Measurements from ENCODE around the gene SH3RF3.

DNA sequence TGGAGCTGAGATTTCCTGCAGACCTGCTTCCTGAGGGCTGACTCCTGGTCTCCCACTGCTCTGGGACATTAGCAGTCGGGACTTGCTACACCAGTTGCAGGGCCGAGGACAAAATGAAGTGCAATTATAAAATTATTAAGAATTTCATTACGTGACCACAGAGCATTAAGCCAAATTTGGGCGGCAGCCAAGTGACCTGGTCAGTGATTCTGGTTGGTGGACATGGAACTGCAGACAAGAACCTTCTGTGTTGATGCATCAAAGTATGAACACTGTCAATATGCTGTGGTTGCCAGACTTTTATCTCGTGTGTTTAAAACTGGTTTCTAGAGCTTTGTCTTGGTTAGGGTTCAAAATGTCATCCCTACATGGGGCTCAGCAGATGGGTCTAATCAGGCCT lies 24.8 kb downstream of the SH3RF3 start:
- TF ChIP-seq, protein P1, sequence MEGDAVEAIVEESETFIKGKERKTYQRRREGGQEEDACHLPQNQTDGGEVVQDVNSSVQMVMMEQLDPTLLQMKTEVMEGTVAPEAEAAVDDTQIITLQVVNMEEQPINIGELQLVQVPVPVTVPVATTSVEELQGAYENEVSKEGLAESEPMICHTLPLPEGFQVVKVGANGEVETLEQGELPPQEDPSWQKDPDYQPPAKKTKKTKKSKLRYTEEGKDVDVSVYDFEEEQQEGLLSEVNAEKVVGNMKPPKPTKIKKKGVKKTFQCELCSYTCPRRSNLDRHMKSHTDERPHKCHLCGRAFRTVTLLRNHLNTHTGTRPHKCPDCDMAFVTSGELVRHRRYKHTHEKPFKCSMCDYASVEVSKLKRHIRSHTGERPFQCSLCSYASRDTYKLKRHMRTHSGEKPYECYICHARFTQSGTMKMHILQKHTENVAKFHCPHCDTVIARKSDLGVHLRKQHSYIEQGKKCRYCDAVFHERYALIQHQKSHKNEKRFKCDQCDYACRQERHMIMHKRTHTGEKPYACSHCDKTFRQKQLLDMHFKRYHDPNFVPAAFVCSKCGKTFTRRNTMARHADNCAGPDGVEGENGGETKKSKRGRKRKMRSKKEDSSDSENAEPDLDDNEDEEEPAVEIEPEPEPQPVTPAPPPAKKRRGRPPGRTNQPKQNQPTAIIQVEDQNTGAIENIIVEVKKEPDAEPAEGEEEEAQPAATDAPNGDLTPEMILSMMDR (IDR thresholded peaks at IDR 0.05): no peak
- TF ChIP-seq POLR2A (IDR thresholded peaks at IDR 0.05): no peak

Measured in adrenal gland (tissue), 5 donors.